GM12801 (cell line): ENCODE data around the gene ERVH48-1.

Source experiments
- TF ChIP-seq, protein P1 (sequence below): IDR thresholded peaks from one replicate; pipeline ENCODE4 v1.5.1; 2011; ENCODE audit warnings: control low read depth; ENCODE audit not compliant: insufficient read length; ENCODE audit errors: extremely low read depth

Gene ERVH48-1

DNA sequence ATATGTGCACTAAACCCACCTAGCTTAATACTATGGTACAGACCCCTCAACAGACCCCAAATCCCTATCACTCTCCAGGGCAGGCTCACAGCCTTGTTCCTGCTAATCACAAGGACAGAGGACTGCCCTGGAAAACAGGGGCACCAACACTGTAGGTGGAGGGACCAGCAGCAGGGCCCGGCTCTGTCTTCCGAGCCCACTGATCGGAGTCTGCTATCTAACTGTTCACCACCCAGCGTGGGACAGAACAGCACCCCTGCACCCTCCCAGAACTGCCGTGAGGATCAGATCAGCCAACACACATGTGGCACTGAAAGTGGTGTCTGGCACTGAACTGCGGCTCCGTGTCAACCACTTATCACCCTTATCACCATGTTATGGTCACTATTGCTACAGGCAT is 52.3 kb downstream of the ERVH48-1 start:
- TF ChIP-seq, protein P1, sequence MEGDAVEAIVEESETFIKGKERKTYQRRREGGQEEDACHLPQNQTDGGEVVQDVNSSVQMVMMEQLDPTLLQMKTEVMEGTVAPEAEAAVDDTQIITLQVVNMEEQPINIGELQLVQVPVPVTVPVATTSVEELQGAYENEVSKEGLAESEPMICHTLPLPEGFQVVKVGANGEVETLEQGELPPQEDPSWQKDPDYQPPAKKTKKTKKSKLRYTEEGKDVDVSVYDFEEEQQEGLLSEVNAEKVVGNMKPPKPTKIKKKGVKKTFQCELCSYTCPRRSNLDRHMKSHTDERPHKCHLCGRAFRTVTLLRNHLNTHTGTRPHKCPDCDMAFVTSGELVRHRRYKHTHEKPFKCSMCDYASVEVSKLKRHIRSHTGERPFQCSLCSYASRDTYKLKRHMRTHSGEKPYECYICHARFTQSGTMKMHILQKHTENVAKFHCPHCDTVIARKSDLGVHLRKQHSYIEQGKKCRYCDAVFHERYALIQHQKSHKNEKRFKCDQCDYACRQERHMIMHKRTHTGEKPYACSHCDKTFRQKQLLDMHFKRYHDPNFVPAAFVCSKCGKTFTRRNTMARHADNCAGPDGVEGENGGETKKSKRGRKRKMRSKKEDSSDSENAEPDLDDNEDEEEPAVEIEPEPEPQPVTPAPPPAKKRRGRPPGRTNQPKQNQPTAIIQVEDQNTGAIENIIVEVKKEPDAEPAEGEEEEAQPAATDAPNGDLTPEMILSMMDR, result no peak

DNA sequence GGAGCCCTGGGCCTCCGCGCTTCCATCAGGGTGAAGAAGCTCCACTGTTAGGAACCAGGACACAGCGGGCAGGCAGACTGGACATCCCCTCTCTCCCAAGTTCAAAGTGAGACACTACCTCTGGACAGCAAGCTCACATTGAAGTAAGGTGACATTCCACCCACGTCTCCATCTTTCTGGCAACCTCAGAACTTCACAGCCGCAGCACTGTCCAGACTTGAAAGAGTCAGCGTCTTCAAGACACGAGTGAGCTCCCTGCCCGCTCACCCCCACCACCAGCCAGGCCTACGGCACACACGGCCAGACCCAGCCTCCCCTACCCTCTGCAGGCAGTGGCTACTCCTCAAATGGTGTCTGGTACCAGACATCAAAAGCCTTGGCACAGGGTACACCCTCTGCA is 57.2 kb downstream of the ERVH48-1 start:
- TF ChIP-seq, protein P1, result no peak
